K562 (cell line): Measurements from ENCODE around the gene NRM. TPM values are rescaled to one million over a fixed set of nuclear protein-coding genes. Genes with fewer than 3 reads are reported as not detected.
A peak's percentile ranks its signal among the peaks of the same experiment; 100 is the strongest.

Experiments
- ATAC-seq: fragments of 200-7000 bp; cut with Tn5 transposase; 3 replicates; pipeline ENCODE4 v1.9.1; 2020; ENCODE audit warnings: moderate library complexity
- BruUV-seq: library from RNA; stranded (reverse); fragments of 400-500 nt; replicated peaks from 2 replicates; lab custom pipeline; 2021; lab: Mats Ljungman, UMichigan
- CTCF ChIA-PET: fragments of 300-600 bp; formaldehyde crosslinking; extraction: SDS; loops from one replicate; lab custom pipeline; 2021; ENCODE audit warnings: low intra/inter-chr PET ratio; lab: Yijun Ruan, JAX
- POLR2A ChIA-PET: fragments of 300-600, 350-650 bp; sonication (Branson Sonifier 250); formaldehyde crosslinking; extraction: SDS; loops from one replicate; lab custom pipeline; 2021; ENCODE audit warnings: antibody characterized with exemption, inconsistent platforms; lab: Yijun Ruan, JAX
- DNase-seq, 4 experiments: peaks; one replicate each; pipeline versions ENCODE4 v3.0.0 to v3.0.0-alpha.2; 2011 to 2018; ENCODE audit warnings: low spot score in 3 of 4, mixed read lengths in 3 of 4; ENCODE audit errors: extremely low read depth in 1 of 4
- FAIRE-seq: peaks from 2 replicates; lab custom pipeline; 2011; peaks lifted over from hg19 to GRCh38; lab: Jason Lieb, UNC
- H2AFZ ChIP-seq: 2 replicates; pipeline ENCODE4 v1.6.0; 2011; ENCODE audit warnings: low read depth, low read length, control low read depth, inconsistent platforms
- H3K27ac ChIP-seq: fragments of 200-600 bp; 3 replicates; pipeline ENCODE4 v1.8.0; 2011; ENCODE audit warnings: low read depth, mild to moderate bottlenecking, control low read depth, inconsistent platforms, low read length, moderate library complexity, mixed read lengths; ENCODE audit errors: extremely low read depth
- H3K27me3 ChIP-seq, 2 experiments: fragments of 300-600 bp in 1 of 2; 2 replicates in 1 of 2; 3 replicates in 1 of 2; pipeline versions ENCODE4 v1.6.0 to v1.8.0; 2011; ENCODE audit warnings: inconsistent platforms in 2 of 2, low read length in 2 of 2, mild to moderate bottlenecking in 1 of 2, mixed read lengths in 1 of 2, moderate library complexity in 1 of 2; ENCODE audit not compliant: control insufficient read depth in 2 of 2, insufficient read depth in 2 of 2
- H3K36me3 ChIP-seq: fragments of 300-600 bp; 3 replicates; pipeline ENCODE4 v1.8.0; 2011; ENCODE audit warnings: mild to moderate bottlenecking, low read length, inconsistent platforms; ENCODE audit not compliant: control insufficient read depth, insufficient read depth
- H3K4me1 ChIP-seq, 2 experiments: fragments of 200-600 bp in 1 of 2; replicated peaks in 1 of 2; 2 replicates in 1 of 2; 3 replicates in 1 of 2; pipeline versions ENCODE4 v1.5.1 to v1.8.0; 2011; ENCODE audit warnings: inconsistent platforms in 2 of 2, low read length in 2 of 2, mild to moderate bottlenecking in 1 of 2, mixed read lengths in 1 of 2, moderate library complexity in 1 of 2; ENCODE audit not compliant: control insufficient read depth in 2 of 2, insufficient read depth in 2 of 2
- H3K4me2 ChIP-seq: 2 replicates; pipeline ENCODE4 v1.6.1; 2011; ENCODE audit warnings: low read length, control low read depth, inconsistent platforms, mixed read lengths; ENCODE audit not compliant: insufficient read depth
- H3K4me3 ChIP-seq: fragments of 200-600 bp; sonication (generic), shearing (Covaris generic); 2 replicates; pipeline ENCODE4 v1.5.1; 2016; ENCODE audit warnings: control low read depth, inconsistent platforms
- H3K79me2 ChIP-seq: fragments of 200-600 bp; 3 replicates; pipeline ENCODE4 v1.8.0; 2011; ENCODE audit warnings: low read length, inconsistent platforms; ENCODE audit not compliant: control insufficient read depth, insufficient read depth
- H3K9ac ChIP-seq, 2 experiments: 2 replicates each; pipeline versions ENCODE4 v1.6.0 to v1.6.1; 2011; ENCODE audit warnings: low read depth in 2 of 2, low read length in 2 of 2, control low read depth in 1 of 2, inconsistent platforms in 1 of 2, mild to moderate bottlenecking in 1 of 2, mixed read lengths in 1 of 2; ENCODE audit not compliant: insufficient read depth in 1 of 2
- H3K9me1 ChIP-seq: one replicate; pipeline ENCODE4 v1.6.0; 2011; ENCODE audit warnings: inconsistent platforms, mild to moderate bottlenecking, low read length, moderate library complexity; ENCODE audit not compliant: control insufficient read depth, insufficient read depth
- H3K9me3 ChIP-seq: replicated peaks from 2 replicates; pipeline ENCODE4 v1.5.1; 2011; ENCODE audit warnings: low read depth, low read length, inconsistent platforms; ENCODE audit not compliant: control insufficient read depth, insufficient read depth
- H4K20me1 ChIP-seq: replicated peaks from 2 replicates; pipeline ENCODE4 v1.6.1; 2011; ENCODE audit warnings: low read length, inconsistent platforms, mixed read lengths; ENCODE audit not compliant: control insufficient read depth, insufficient read depth
- DIDO1 ChIP-seq: fragments of 450-650 bp; IDR thresholded peaks from 2 replicates; pipeline ENCODE4 v1.6.1; 2016; ENCODE audit warnings: low read depth, missing biosample characterization, missing genetic modification characterization
- FOXA3 ChIP-seq, 2 experiments: fragments of 450-650 bp in 1 of 2; sonication (generic) in 1 of 2; formaldehyde crosslinking; IDR thresholded peaks in 1 of 2; conservative IDR thresholded peaks in 1 of 2; 2 replicates each; pipeline versions ENCODE4 v1.4.0 to v1.8.0; 2020 to 2022; ENCODE audit warnings: mild to moderate bottlenecking in 2 of 2, missing genetic modification reagents in 1 of 2
- FUS ChIP-seq: fragments of 200-400 bp; formaldehyde crosslinking; optimal IDR thresholded peaks from 2 replicates; pipeline ENCODE3; 2017; ENCODE audit warnings: low read depth, low read length
- MCM2 ChIP-seq: fragments of 450-650 bp; IDR thresholded peaks from 2 replicates; pipeline ENCODE4 v1.6.1; 2017; ENCODE audit warnings: low read depth, mild to moderate bottlenecking
- RCOR1 ChIP-seq, 2 experiments: IDR thresholded peaks; 2 replicates each; pipeline ENCODE4 v1.6.1; 2012; ENCODE audit warnings: low read depth in 2 of 2, low read length in 2 of 2, borderline replicate concordance in 1 of 2, improper control_type of control experiment in 1 of 2
- RFX1 ChIP-seq: fragments of 450-650 bp; IDR thresholded peaks from 2 replicates; pipeline ENCODE4 v1.6.1; 2016; ENCODE audit warnings: mild to moderate bottlenecking, moderate library complexity
- SIN3A ChIP-seq, 2 experiments: fragments of 150-350 bp in 1 of 2; IDR thresholded peaks; 2 replicates each; pipeline ENCODE4 v1.6.1; 2011 to 2016; ENCODE audit warnings: borderline replicate concordance in 2 of 2, low read depth in 2 of 2, low read length in 2 of 2, mild to moderate bottlenecking in 2 of 2, moderate library complexity in 2 of 2; ENCODE audit not compliant: control insufficient read depth in 1 of 2
- TBP ChIP-seq: optimal IDR thresholded peaks from 2 replicates; pipeline ENCODE3; 2011; ENCODE audit warnings: low read depth, low read length, improper control_type of control experiment
- TRIM24 ChIP-seq, 2 experiments: fragments of 450-650 bp; IDR thresholded peaks; 2 replicates each; pipeline ENCODE4 v1.6.1; 2016
- ZBTB2 ChIP-seq: fragments of 450-650 bp; IDR thresholded peaks from 2 replicates; pipeline ENCODE4 v1.6.1; 2016; ENCODE audit warnings: antibody characterized with exemption
- ZBTB43 ChIP-seq: sonication (generic); formaldehyde crosslinking; IDR thresholded peaks from 2 replicates; pipeline ENCODE4 v1.8.0; 2023; ENCODE audit warnings: mild to moderate bottlenecking, missing genetic modification reagents
- ZC3H4 ChIP-seq: sonication (generic); formaldehyde crosslinking; IDR thresholded peaks from 2 replicates; pipeline ENCODE4 v1.9.0; 2021; ENCODE audit warnings: missing genetic modification reagents, borderline replicate concordance
- ZNF224 ChIP-seq: sonication (generic); formaldehyde crosslinking; IDR thresholded peaks from 2 replicates; pipeline ENCODE4 v1.8.0; 2022; ENCODE audit warnings: mild to moderate bottlenecking, missing genetic modification reagents
- ZNF57 ChIP-seq: fragments of 450-650 bp; formaldehyde crosslinking; IDR thresholded peaks from 2 replicates; pipeline ENCODE4 v1.4.0; 2020; ENCODE audit warnings: mild to moderate bottlenecking, moderate library complexity
- WGBS: fragments of 100-300 bp; shearing (Covaris generic); methylation state at CpG from one replicate; pipeline ENCODE4 v1.1.6; 2016; ENCODE audit warnings: low coverage, mixed read lengths; ENCODE audit not compliant: insufficient coverage; ENCODE audit errors: missing lambda C conversion rate; 5-methylcytosine and 5-hydroxymethylcytosine counted together
- in situ Hi-C: fragments of 300-500 bp; cut with MboI; formaldehyde crosslinking; loops from 4 replicates; pipeline ENCODE4 v1.15.0; 2018; ENCODE audit warnings: inconsistent platforms, mixed read lengths
- intact Hi-C: fragments of 100-400 bp; cut with micrococcal nuclease; formaldehyde crosslinking; loops from 2 replicates; pipeline ENCODE4 v1.14.2; 2022
- polyA plus RNA-seq, 8 experiments: library from polyadenylated mRNA; depleted of rRNA in 4 of 8; stranded (reverse) in 5 of 8; unstranded in 3 of 8; fragments of >200 nt; fragmentation: Nextera tagmentation in 2 of 8; fragmentation: Illumina TruSeq in 1 of 8; extraction: Ambion mirVana in 2 of 8; extraction: Trizol in 1 of 8; gene quantifications; 2 replicates each; pipeline versions ENCODE4 v1.2.1 to v1.2.3, GENCODE V29; 2011 to 2014; ENCODE audit warnings: inconsistent platforms in 1 of 8, missing spikeins in 1 of 8
- total RNA-seq, 7 experiments: library from RNA; depleted of rRNA in 6 of 7; stranded (reverse); fragments of >200 nt in 6 of 7; fragmentation: Illumina TruSeq in 2 of 7; extraction: Trizol in 2 of 7; gene quantifications; 2 replicates each; pipeline versions ENCODE4 v1.2.1 to v1.2.3, GENCODE V29; 2011 to 2021; ENCODE audit warnings: low replicate concordance in 1 of 7
- TF ChIP-seq, protein P1 (sequence below), 2 experiments: IDR thresholded peaks; 2 replicates each; pipeline ENCODE4 v1.6.1; 2011; ENCODE audit warnings: borderline replicate concordance in 1 of 2, control low read depth in 1 of 2, low read depth in 1 of 2, low read length in 1 of 2, mild to moderate bottlenecking in 1 of 2, mixed read lengths in 1 of 2, moderate library complexity in 1 of 2; ENCODE audit not compliant: insufficient read depth in 1 of 2, insufficient read length in 1 of 2, poor library complexity in 1 of 2, severe bottlenecking in 1 of 2; ENCODE audit errors: extremely low read depth in 1 of 2

NRM gene
- total and polyA plus RNA-seq, 9 of the 15 experiments (the other 6 are each of a cell fraction or from before 2014, with no cell fraction given), result 9.7 to 58.2 (median 18.1) TPM

DNA sequence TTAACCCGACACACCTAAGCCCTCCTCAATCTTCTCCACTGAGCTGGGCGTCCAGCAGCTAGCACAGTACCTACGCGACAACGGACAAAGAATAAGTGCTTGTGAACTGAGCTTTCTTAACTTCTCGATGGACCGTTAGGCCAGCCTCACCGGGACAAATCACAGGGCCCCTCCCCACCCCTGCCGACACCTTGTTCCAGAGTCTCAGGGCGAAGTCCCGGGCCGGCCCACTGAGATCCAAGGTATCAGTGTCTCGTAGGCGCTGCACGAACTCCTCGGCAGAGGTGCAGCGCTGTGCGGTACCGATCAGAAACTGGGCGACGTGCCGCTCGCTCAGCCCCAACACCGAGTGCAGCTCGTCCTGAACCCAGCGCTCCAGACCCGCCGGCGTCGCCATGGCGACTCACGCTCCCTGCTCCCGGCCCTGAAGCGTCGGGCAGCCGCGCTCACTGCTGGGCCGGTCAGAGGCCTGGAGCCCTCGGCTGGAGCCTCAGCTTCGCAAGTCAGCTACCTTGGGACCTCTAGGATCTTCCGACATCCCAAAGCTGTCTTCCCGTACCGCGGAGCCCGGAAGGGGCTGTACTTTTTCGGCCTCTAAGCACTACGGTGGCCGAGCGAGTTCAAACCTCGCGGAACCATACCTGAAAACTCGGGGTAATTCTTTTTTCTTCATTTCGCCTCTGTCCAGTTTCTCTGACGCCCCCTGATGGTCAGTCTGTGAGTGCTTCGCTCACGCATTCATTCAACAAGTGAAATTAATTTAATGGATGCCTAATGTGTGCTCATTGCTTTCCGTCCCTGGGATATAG lies 18.1 kb downstream of the NRM start, which contains the start of gene DHX16:
Gene DHX16, minus strand, starts transcription at position 562 of the 809 bp plus-strand sequence. Its CDS starts 165 bp downstream, at position 397.
- Histone ChIP-seq H3K27ac (peak within 1 kb of the TSS; percentile 60), H2AFZ (peak within 1 kb of the TSS; percentile 91), H3K9me3 (no peaks in the 10 kb centered on the region), H3K36me3 (peaks cover 43% of the 10 kb centered on the region), H3K4me1 (peaks cover 7 to 27% of the 10 kb centered on the region in 2 experiments), H4K20me1 (no peaks in the 10 kb centered on the region), H3K27me3 (no peaks in the 10 kb centered on the region), H3K9ac (peak within 1 kb of the TSS; percentile 78 to 98), H3K4me3 (peak within 1 kb of the TSS; percentile 83), H3K9me1 (peaks cover 6% of the 10 kb centered on the region), H3K79me2 (peaks cover 20% of the 10 kb centered on the region), H3K4me2 (peak within 1 kb of the TSS; percentile 98)
- ATAC-seq (peak; percentile 89), FAIRE-seq (peak; percentile 99), DNase-seq (peak; percentile 85 to 99 (median 90))
- ChIA-PET POLR2A (interaction anchor here (0.7 to 2.5 kb wide), 17 partner anchors 9 to 125 kb away, joined by 3 to 21 read pairs (median 5); partner anchors contain the start of gene PRR3), CTCF (interaction anchor here (0.7 to 2.2 kb wide), 6 partner anchors 47 to 191 kb away, joined by 3 to 9 read pairs (median 4); partner anchors contain the start of gene TUBB)
- TSS peak; percentile 53 for BruUV-seq
- intact Hi-C loops (loop anchor here (1.0 to 5.0 kb wide), 4 partner anchors 58 to 190 kb away; partner anchors contain the start of genes GNL1 and PRR3), in situ Hi-C loops (loop anchor here (5.0 to 10.0 kb wide), 3 partner anchors 52 to 412 kb away; partner anchors contain the start of gene TUBB)
- under 1% methylated on average over 57 of the region's 57 CpGs for WGBS
- TF ChIP-seq ZNF224 (CRISPR knock-in tag) (no peak), FUS (no peak), RCOR1 (IDR thresholded peaks at IDR 0.05; ENCODE audit: borderline replicate concordance in 1 of 2, low read depth in 2 of 2, low read length in 2 of 2) (peak in 1 of 2 experiments; percentile 84; a peak in 2 of 4 replicates), SIN3A (IDR thresholded peaks at IDR 0.05; ENCODE audit: borderline replicate concordance in 2 of 2, control insufficient read depth in 1 of 2, low read depth in 2 of 2, low read length in 2 of 2) (peak; percentile 90 to 93; a peak in 2 of 4 replicates), TBP (peak; percentile 57), TRIM24 (IDR thresholded peaks at IDR 0.05) (peak in 1 of 2 experiments; percentile 42; a peak in 2 of 4 replicates), RFX1 (peak; percentile 94), FOXA3 (CRISPR knock-in tag; conservative IDR thresholded peaks at IDR 0.05 in 1 of 2, IDR thresholded peaks at IDR 0.05 in 1 of 2) (0 out of 4 replicates have a peak, but pooled peaks of 1 of the 2 experiments have one; percentile 71), ZNF57 (CRISPR knock-in tag) (0 out of 2 replicates have a peak, but pooled peaks have one; percentile 25), DIDO1 (tag) (peak; percentile 60; the same call in 1 of the 2 replicates), ZC3H4 (no peak), MCM2 (no peak), ZBTB43 (CRISPR knock-in tag) (no peak; the same call in 1 of the 2 replicates), ZBTB2 (no peak)
- TF ChIP-seq, protein P1, sequence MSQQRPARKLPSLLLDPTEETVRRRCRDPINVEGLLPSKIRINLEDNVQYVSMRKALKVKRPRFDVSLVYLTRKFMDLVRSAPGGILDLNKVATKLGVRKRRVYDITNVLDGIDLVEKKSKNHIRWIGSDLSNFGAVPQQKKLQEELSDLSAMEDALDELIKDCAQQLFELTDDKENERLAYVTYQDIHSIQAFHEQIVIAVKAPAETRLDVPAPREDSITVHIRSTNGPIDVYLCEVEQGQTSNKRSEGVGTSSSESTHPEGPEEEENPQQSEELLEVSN (IDR thresholded peaks at IDR 0.05; ENCODE audit: borderline replicate concordance in 1 of 2, extremely low read depth in 1 of 2, insufficient read depth in 1 of 2, insufficient read length in 1 of 2, low read depth in 1 of 2, low read length in 1 of 2, poor library complexity in 1 of 2, severe bottlenecking in 1 of 2), result peak in 1 of 2 experiments; percentile 17
